Peyer's patch (tissue), 4 donors: ENCODE data around the gene CCR7.

Experiments used
- CTCF ChIP-seq, 6 experiments: fragments of 450-650 bp in 4 of 6; fragments of 200-600 bp in 2 of 6; sonication (generic) in 1 of 6; IDR thresholded peaks; one replicate each; pipeline ENCODE4 v1.5.1; 2017 to 2019; ENCODE audit warnings: antibody characterized with exemption in 6 of 6, mild to moderate bottlenecking in 3 of 6, moderate library complexity in 1 of 6
- POLR2A ChIP-seq, 2 donors: fragments of 450-650 bp; IDR thresholded peaks; one replicate each; pipeline ENCODE4 v1.5.1; 2017; ENCODE audit warnings: antibody characterized with exemption in 2 of 2, mild to moderate bottlenecking in 2 of 2, moderate library complexity in 2 of 2

- no peak for TF ChIP-seq CTCF (IDR thresholded peaks at IDR 0.05)
- TF ChIP-seq POLR2A (IDR thresholded peaks at IDR 0.05), result no peak
These were observed 12.2 kb downstream of the CCR7 start for GRCh38 chr17:40552806-40553693.
